Muscle layer of duodenum (tissue), 2 donors: Measurements from ENCODE around the gene CNN2.
"Not testable (repeated sequence)": the region's sequence is repeated elsewhere in the genome, so short reads cannot be mapped to it uniquely, and the experiment has no call there.

Experiments used
- H3K27ac ChIP-seq: one replicate; pipeline ENCODE4 v1.7.0; 2013; ENCODE audit warnings: mild to moderate bottlenecking, low read length
- H3K27me3 ChIP-seq: one replicate; pipeline ENCODE4 v1.7.0; 2013; ENCODE audit warnings: low read depth, mild to moderate bottlenecking, control low read depth, low read length
- H3K36me3 ChIP-seq, 2 donors: one replicate each; pipeline ENCODE4 v1.7.0; 2013; ENCODE audit warnings: low read length in 2 of 2, control low read depth in 1 of 2, mild to moderate bottlenecking in 1 of 2; ENCODE audit not compliant: insufficient read depth in 2 of 2, control insufficient read depth in 1 of 2
- H3K4me1 ChIP-seq, 2 donors: one replicate each; pipeline ENCODE4 v1.7.0; 2013; ENCODE audit warnings: low read length in 2 of 2, mild to moderate bottlenecking in 2 of 2, control low read depth in 1 of 2, moderate library complexity in 1 of 2; ENCODE audit not compliant: insufficient read depth in 2 of 2, control insufficient read depth in 1 of 2
- H3K4me3 ChIP-seq, 2 donors: one replicate each; pipeline ENCODE4 v1.7.0; 2013; ENCODE audit warnings: low read length in 2 of 2, low read depth in 1 of 2, mild to moderate bottlenecking in 1 of 2
- H3K9me3 ChIP-seq, 2 donors: one replicate each; pipeline ENCODE4 v1.7.0; 2013; ENCODE audit warnings: low read length in 2 of 2, control low read depth in 1 of 2, mild to moderate bottlenecking in 1 of 2; ENCODE audit not compliant: control insufficient read depth in 1 of 2
- donor health status: healthy.

CNN2 gene

GRCh38 chr19:1023883-1024188 lies 2.6 kb upstream of the CNN2 start:
- H3K27me3 ChIP-seq, H3K9me3 ChIP-seq, H3K36me3 ChIP-seq, H3K27ac ChIP-seq, H3K4me3 ChIP-seq: not testable (repeated sequence)
- peaks cover 0 to 17% of the 10 kb centered on the region in 2 donors for H3K4me1 ChIP-seq

GRCh38 chr19:1025080-1025479 lies 1.3 kb upstream of the CNN2 start:
- H3K9me3 ChIP-seq, H3K36me3 ChIP-seq, H3K27ac ChIP-seq, H3K4me3 ChIP-seq, H3K4me1 ChIP-seq, H3K27me3 ChIP-seq: not testable (repeated sequence)

DNA sequence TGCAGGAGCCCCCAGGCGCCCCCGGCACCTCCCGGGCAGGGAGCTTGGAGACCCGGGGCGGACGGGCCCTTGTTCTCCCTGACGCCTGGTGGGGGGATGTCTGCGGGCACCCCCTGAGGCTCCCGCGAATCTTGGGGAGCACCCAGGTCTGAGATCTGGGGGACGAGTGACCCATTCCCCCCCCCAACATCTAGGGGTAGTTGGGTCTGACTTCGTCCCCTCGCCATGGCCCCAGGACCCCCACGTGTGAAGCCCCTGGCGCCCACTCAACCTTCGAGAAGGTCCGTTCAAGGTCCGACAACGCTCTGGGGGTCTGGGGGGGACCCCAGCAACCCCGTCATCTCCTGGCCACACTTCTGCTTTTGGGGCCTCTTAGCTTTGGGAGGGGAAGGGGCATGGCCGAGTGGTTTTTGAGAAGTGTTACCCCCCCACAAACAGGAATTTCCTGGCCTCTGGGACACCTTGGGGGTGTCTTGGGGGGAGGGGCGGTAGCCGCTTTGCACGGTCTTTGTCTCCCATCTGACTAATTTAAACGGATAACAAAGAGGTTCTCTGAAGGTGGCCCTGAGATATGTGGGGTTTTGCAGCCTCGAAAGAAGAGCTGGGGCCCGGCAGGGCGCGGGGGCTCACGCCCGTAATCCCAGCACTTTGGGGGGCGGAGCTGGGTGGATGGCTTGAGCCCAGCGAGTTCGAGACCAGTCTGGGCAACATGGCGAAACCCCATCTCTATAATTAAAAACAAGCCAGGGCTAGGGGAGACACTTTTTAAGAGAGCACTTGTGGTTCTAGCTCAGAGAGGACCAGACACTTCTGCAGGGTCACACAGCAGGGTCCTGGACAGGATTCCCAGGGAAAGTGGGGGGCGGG lies 608 bp downstream of the CNN2 start:
- Histone ChIP-seq H3K27me3 (no peaks in the 10 kb centered on the region), H3K9me3 (no peaks in the 10 kb centered on the region), H3K36me3 (peaks cover 0 to under 1% of the 10 kb centered on the region in 2 donors), H3K4me1 (peaks cover 0 to 17% of the 10 kb centered on the region in 2 donors), H3K27ac (peak overlapping the region; percentile 74), H3K4me3 (peak overlapping the region; percentile 74 to 87)

DNA sequence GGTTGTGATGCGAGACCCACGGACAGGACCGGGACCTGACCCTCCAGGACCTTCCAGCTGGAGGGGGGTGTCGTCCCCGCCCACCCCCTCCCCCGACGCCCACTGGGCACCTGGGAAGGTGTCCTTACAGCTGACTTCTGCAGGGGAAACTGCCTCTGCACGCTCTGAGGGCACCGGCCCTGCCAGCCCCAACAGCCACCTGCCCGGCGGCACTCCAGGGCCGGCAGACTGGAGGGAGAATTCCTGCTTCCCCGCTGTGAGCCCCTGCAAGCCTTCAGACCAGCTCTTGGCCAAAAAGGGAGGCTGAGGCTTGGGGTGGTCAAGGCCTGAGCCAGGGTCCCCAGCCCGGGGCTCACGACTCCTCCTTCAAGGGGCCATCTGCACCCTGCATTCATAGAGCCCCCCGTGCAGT lies 1.2 kb downstream of the CNN2 start:
- H3K27me3 ChIP-seq, result no peaks in the 10 kb centered on the region
- H3K27ac ChIP-seq, result peak overlapping the region; percentile 74
- peaks cover 5 to 6% of the 10 kb centered on the region in 2 donors for H3K36me3 ChIP-seq
- H3K4me3 ChIP-seq, result peak overlapping the region; percentile 74 to 87
- H3K4me1 ChIP-seq, result peaks cover 0 to 14% of the 10 kb centered on the region in 2 donors
- no peaks in the 10 kb centered on the region for H3K9me3 ChIP-seq

DNA sequence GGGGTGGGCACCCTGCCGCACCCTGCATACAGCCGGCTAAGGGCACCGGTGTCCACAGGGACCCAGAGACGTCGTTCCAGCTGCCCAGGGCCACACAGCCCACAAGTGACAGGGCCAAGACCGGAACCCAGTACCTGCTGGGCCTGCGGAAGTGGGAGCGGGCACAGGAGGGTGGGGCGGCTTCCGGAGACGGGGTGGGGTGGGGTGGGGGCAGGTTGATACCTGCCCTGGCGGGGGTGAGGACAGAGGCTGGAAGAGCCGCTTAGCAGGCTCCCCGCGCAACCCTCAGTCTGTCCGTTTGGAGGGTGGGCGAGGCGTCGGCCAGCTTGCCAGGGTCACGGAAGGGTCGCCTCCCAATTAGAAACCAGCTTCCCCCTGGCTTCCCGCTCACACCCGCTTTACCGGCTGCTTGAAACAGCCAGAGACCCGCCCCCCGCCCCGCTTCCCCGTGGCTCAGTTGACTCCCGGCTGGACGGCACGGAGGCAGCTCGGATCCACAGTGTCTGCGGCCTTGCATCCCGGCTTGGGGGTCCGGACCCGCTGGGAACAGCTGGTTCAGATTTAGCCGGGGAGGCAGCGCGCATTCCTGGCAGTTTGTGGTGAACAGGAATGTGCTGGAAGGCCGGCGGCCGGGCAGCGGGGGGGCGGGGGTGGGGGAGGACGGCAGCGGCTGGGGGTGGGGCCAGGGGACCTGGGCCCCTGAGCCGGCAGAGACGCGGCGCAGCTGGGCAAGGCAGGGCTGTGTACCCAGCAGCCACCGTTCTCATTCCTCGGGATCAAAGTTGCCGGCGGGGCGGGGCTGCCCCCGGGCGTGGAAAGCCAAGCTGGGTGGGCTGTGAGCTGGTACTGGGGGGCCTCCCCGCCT lies 1.9 kb downstream of the CNN2 start:
- Histone ChIP-seq H3K27ac (peak overlapping the region; percentile 74), H3K4me1 (peaks cover 0 to 13% of the 10 kb centered on the region in 2 donors), H3K27me3 (no peaks in the 10 kb centered on the region), H3K4me3 (peak overlapping the region; percentile 74 to 87), H3K36me3 (peaks cover 5 to 10% of the 10 kb centered on the region in 2 donors), H3K9me3 (no peaks in the 10 kb centered on the region)

DNA sequence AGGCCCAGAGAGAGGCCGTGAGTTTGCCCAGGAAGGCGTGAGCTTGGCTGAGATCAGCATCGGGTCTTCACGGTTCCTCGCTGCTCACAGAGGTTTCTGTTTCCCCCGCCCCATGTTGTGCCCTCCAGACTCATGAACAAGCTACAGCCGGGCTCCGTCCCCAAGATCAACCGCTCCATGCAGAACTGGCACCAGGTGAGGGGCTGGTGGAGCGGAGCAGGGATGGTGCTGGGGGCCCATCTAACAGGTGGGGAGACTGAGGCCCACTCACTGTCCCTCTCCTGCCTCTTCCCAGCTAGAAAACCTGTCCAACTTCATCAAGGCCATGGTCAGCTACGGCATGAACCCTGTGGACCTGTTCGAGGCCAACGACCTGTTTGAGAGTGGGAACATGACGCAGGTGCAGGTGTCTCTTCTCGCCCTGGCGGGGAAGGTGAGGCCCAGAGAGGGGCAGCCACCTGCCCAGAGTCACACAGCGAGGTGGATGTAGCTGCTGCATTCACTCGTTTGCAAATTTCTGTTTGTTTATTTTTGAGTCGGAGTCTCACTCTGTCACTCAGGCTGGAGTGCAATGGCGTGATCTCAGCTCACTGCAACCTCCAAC lies 6.0 kb downstream of the CNN2 start:
- Histone ChIP-seq H3K9me3 (no peaks in the 10 kb centered on the region), H3K27me3 (no peaks in the 10 kb centered on the region), H3K36me3 (peaks cover 5 to 24% of the 10 kb centered on the region in 2 donors), H3K4me1 (peaks cover 0 to 13% of the 10 kb centered on the region in 2 donors), H3K4me3 (no peak overlapping the region), H3K27ac (no peak overlapping the region)

- Histone ChIP-seq H3K4me3 (no peak overlapping the region), H3K9me3 (no peaks in the 10 kb centered on the region), H3K36me3 (peaks cover 5 to 24% of the 10 kb centered on the region in 2 donors), H3K27me3 (no peaks in the 10 kb centered on the region), H3K4me1 (peaks cover 0 to 19% of the 10 kb centered on the region in 2 donors), H3K27ac (no peak overlapping the region)
Observed at GRCh38 chr19:1035998-1036621, 9.7 kb downstream of the CNN2 start.

GRCh38 chr19:1037621-1038064 lies 11.2 kb downstream of the CNN2 start:
- Histone ChIP-seq H3K36me3 (peaks cover 0 to 18% of the 10 kb centered on the region in 2 donors), H3K9me3 (no peaks in the 10 kb centered on the region), H3K4me3 (no peak overlapping the region), H3K27ac (no peak overlapping the region), H3K27me3 (no peaks in the 10 kb centered on the region), H3K4me1 (peaks cover 0 to 28% of the 10 kb centered on the region in 2 donors)

GRCh38 chr19:1038978-1039645 lies 12.7 kb downstream of the CNN2 start:
- Histone ChIP-seq H3K36me3 (peaks cover 0 to 13% of the 10 kb centered on the region in 2 donors), H3K4me3 (peak overlapping the region; percentile 11 to 85), H3K27ac (no peak overlapping the region), H3K4me1 (peaks cover 0 to 28% of the 10 kb centered on the region in 2 donors), H3K9me3 (no peaks in the 10 kb centered on the region), H3K27me3 (no peaks in the 10 kb centered on the region)

- H3K9me3 ChIP-seq, result no peaks in the 10 kb centered on the region
- no peaks in the 10 kb centered on the region for H3K27me3 ChIP-seq
- H3K4me3 ChIP-seq, result peak within 1 kb of the TSS; percentile 81 to 85
- no peak within 1 kb of the TSS for H3K27ac ChIP-seq
- peaks cover 0 to 28% of the 10 kb centered on the region in 2 donors for H3K4me1 ChIP-seq
- peaks cover 0 to 13% of the 10 kb centered on the region in 2 donors for H3K36me3 ChIP-seq
Observed at GRCh38 chr19:1039646-1040475, 13.5 kb downstream of the CNN2 start, which contains the start of gene ABCA7. TSS of gene ABCA7 (plus strand) at chr19:1040107. CDS start at chr19:1041362, 1,255 bp downstream.
